CD14-positive monocyte (primary cell): ENCODE data around the gene FOLR1. TPM values are rescaled to one million over a fixed set of nuclear protein-coding genes. Genes with fewer than 3 reads are reported as not detected.
A peak's percentile ranks its signal among the peaks of the same experiment; 100 is the strongest.

Experiments used
- DNase-seq, 3 donors: peaks; one replicate each; pipeline ENCODE4 v3.0.0-alpha.2; 2011 to 2022
- H2AFZ ChIP-seq: 2 replicates; pipeline ENCODE4 v1.6.0; 2012; ENCODE audit warnings: mild to moderate bottlenecking, low read depth, low read length, inconsistent platforms; ENCODE audit not compliant: insufficient read depth, poor library complexity, severe bottlenecking
- H3K27ac ChIP-seq, 2 donors: 1 replicate in 1 of 2; 2 replicates in 1 of 2; pipeline ENCODE4 v1.5.1; 2012 to 2013; ENCODE audit warnings: low read length in 2 of 2, control low read depth in 1 of 2, inconsistent platforms in 1 of 2, low read depth in 1 of 2, mild to moderate bottlenecking in 1 of 2
- H3K27me3 ChIP-seq, 2 donors: one replicate each; pipeline versions ENCODE4 v1.6.0 to v1.6.1; 2011 to 2013; ENCODE audit warnings: low read length in 2 of 2; ENCODE audit not compliant: control insufficient read depth in 2 of 2, insufficient read depth in 2 of 2
- H3K36me3 ChIP-seq, 2 donors: replicated peaks in 1 of 2; 1 replicate in 1 of 2; 2 replicates in 1 of 2; pipeline versions ENCODE4 v1.5.1 to v1.6.1; 2012 to 2013; ENCODE audit warnings: low read length in 2 of 2, control low read depth in 1 of 2, inconsistent platforms in 1 of 2, mild to moderate bottlenecking in 1 of 2; ENCODE audit not compliant: insufficient read depth in 2 of 2, control insufficient read depth in 1 of 2
- H3K4me1 ChIP-seq, 2 donors: 1 replicate in 1 of 2; 2 replicates in 1 of 2; pipeline versions ENCODE4 v1.5.1 to v1.6.1; 2012 to 2013; ENCODE audit warnings: low read length in 2 of 2, control low read depth in 1 of 2, inconsistent platforms in 1 of 2, mild to moderate bottlenecking in 1 of 2, moderate library complexity in 1 of 2; ENCODE audit not compliant: insufficient read depth in 2 of 2, control insufficient read depth in 1 of 2
- H3K4me2 ChIP-seq: replicated peaks from 2 replicates; pipeline ENCODE3; 2012; ENCODE audit warnings: low read length, moderate library complexity, mild to moderate bottlenecking; ENCODE audit not compliant: poor library complexity, severe bottlenecking; ENCODE audit errors: extremely low read depth
- H3K4me3 ChIP-seq, 3 experiments: fragments of 200-600 bp in 1 of 3; sonication (generic) in 1 of 3; replicated peaks in 1 of 3; 1 replicate in 2 of 3; 2 replicates in 1 of 3; pipeline ENCODE4 v1.5.1; 2011 to 2013; ENCODE audit warnings: low read length in 3 of 3, mild to moderate bottlenecking in 3 of 3, control low read depth in 2 of 3, low read depth in 2 of 3, inconsistent platforms in 1 of 3, moderate library complexity in 1 of 3
- H3K79me2 ChIP-seq: 2 replicates; pipeline ENCODE4 v1.6.0; 2012; ENCODE audit warnings: mild to moderate bottlenecking, control low read depth, inconsistent platforms, low read length, moderate library complexity; ENCODE audit not compliant: insufficient read depth
- H3K9ac ChIP-seq: 2 replicates; pipeline ENCODE4 v1.6.0; 2017; ENCODE audit warnings: low read length, mild to moderate bottlenecking; ENCODE audit not compliant: insufficient read depth, poor library complexity, severe bottlenecking
- H3K9me3 ChIP-seq, 2 donors: replicated peaks in 1 of 2; 1 replicate in 1 of 2; 2 replicates in 1 of 2; pipeline versions ENCODE4 v1.5.1 to v1.6.1; 2012 to 2013; ENCODE audit warnings: low read length in 2 of 2, control low read depth in 1 of 2; ENCODE audit not compliant: control insufficient read depth in 1 of 2, insufficient read depth in 1 of 2
- H4K20me1 ChIP-seq: 2 replicates; pipeline ENCODE4 v1.6.0; 2012; ENCODE audit warnings: mild to moderate bottlenecking, low read length, control low read depth, moderate library complexity; ENCODE audit not compliant: insufficient read depth
- H3K27ac Mint-ChIP-seq, 7 donors: one replicate each; pipeline ENCODE4 v1.8.0; 2020; ENCODE audit warnings: mild to moderate bottlenecking in 7 of 7, mixed read lengths in 7 of 7, moderate library complexity in 6 of 7, inconsistent platforms in 2 of 7
- H3K27me3 Mint-ChIP-seq, 3 donors: one replicate each; pipeline ENCODE4 v1.8.0; 2021 to 2022; ENCODE audit warnings: low read depth in 3 of 3, mild to moderate bottlenecking in 3 of 3, mixed read lengths in 3 of 3, moderate library complexity in 3 of 3, inconsistent platforms in 1 of 3
- H3K36me3 Mint-ChIP-seq, 2 donors: one replicate each; pipeline ENCODE4 v1.8.0; 2020; ENCODE audit warnings: mixed read lengths in 2 of 2, inconsistent platforms in 1 of 2, mild to moderate bottlenecking in 1 of 2
- H3K4me1 Mint-ChIP-seq: one replicate; pipeline ENCODE4 v1.8.0; 2020; ENCODE audit warnings: mild to moderate bottlenecking, mixed read lengths
- H3K4me3 Mint-ChIP-seq, 2 donors: one replicate each; pipeline ENCODE4 v1.8.0; 2020; ENCODE audit warnings: mild to moderate bottlenecking in 2 of 2, mixed read lengths in 2 of 2, moderate library complexity in 1 of 2
- H3K9me3 Mint-ChIP-seq, 7 donors: one replicate each; pipeline ENCODE4 v1.8.0; 2020 to 2022; ENCODE audit warnings: mixed read lengths in 7 of 7, mild to moderate bottlenecking in 6 of 7, moderate library complexity in 6 of 7, inconsistent platforms in 2 of 7
- CTCF ChIP-seq: fragments of 200-600 bp; IDR thresholded peaks from one replicate; pipeline ENCODE4 v1.8.0; 2022; ENCODE audit warnings: antibody characterized with exemption, mild to moderate bottlenecking
- WGBS: methylation state at CpG from one replicate; pipeline ENCODE4 v1.1.5; 2013; ENCODE audit warnings: missing lambda C conversion rate; ENCODE audit not compliant: insufficient coverage; 5-methylcytosine and 5-hydroxymethylcytosine counted together
- intact Hi-C, 2 donors: fragments of 100-400 bp; cut with micrococcal nuclease; formaldehyde crosslinking; loops; one replicate each; pipeline versions ENCODE4 v1.15.0 to v1.15.1; 2023
- polyA plus RNA-seq, 3 donors: library from polyadenylated mRNA; depleted of rRNA in 1 of 3; unstranded in 2 of 3; stranded (reverse) in 1 of 3; fragments of 300-500 nt in 2 of 3; fragments of >200 nt in 1 of 3; fragmentation: Illumina TruSeq in 2 of 3; gene quantifications; 1 replicate in 2 of 3; 2 replicates in 1 of 3; pipeline ENCODE4 v1.2.3, GENCODE V29; 2012 to 2021

Gene FOLR1
- polyA plus RNA-seq, 3 donors: not detected

- Mint-ChIP-seq H3K4me1 (peaks cover 49% of the 10 kb centered on the region), H3K9me3 (no peaks in the 10 kb centered on the region)
Observed at GRCh38 chr11:72225411-72225951, 33.5 kb downstream of the FOLR1 start.

GRCh38 chr11:72226701-72227100, 34.8 kb downstream of the FOLR1 start:
- Histone ChIP-seq H3K9ac (no peak overlapping the region), H3K27me3 (no peaks in the 10 kb centered on the region), H3K4me3 (no peak overlapping the region), H3K27ac (peak overlapping the region in 1 of 2 donors; percentile 50), H2AFZ (no peak overlapping the region), H3K36me3 (peaks cover 53 to 54% of the 10 kb centered on the region in 2 donors), H3K4me2 (no peak overlapping the region), H4K20me1 (peaks cover 65% of the 10 kb centered on the region), H3K4me1 (peaks cover 28 to 37% of the 10 kb centered on the region in 2 donors), H3K9me3 (no peaks in the 10 kb centered on the region), H3K79me2 (peaks cover 41% of the 10 kb centered on the region)
- no peak overlapping the region for H3K4me3 Mint-ChIP-seq
- no peak for DNase-seq
- TF ChIP-seq CTCF: no peak
- 99% methylated on average over 5 of the region's 5 CpGs for WGBS
- peaks cover 0 to 2% (median 0%) of the 10 kb centered on the region in 3 donors for H3K27me3 Mint-ChIP-seq
- peaks cover 46 to 57% of the 10 kb centered on the region in 2 donors for H3K36me3 Mint-ChIP-seq
- peaks cover 44% of the 10 kb centered on the region for H3K4me1 Mint-ChIP-seq
- H3K27ac Mint-ChIP-seq: peak overlapping the region in 1 of 7 donors; percentile 46
- intact Hi-C loops: loop anchor here in 1 of 2 donors (5.0 to 10.0 kb wide), 2 partner anchors 44 to 122 kb away; partner anchors contain the start of genes LAMTOR1 and TOMT
- no peaks in the 10 kb centered on the region for H3K9me3 Mint-ChIP-seq

More at GRCh38 chr11:72225411-72225951, 33.5 kb downstream of the FOLR1 start:
- Histone ChIP-seq H3K27ac (peak overlapping the region; percentile 14 to 84), H3K4me1 (peaks cover 41 to 49% of the 10 kb centered on the region in 2 donors), H3K9ac (peak overlapping the region; percentile 86), H2AFZ (peak overlapping the region; percentile 78), H4K20me1 (peaks cover 53% of the 10 kb centered on the region), H3K9me3 (no peaks in the 10 kb centered on the region), H3K36me3 (peaks cover 40 to 42% of the 10 kb centered on the region in 2 donors), H3K27me3 (no peaks in the 10 kb centered on the region), H3K4me2 (peak overlapping the region; percentile 98), H3K4me3 (peak overlapping the region; percentile 65 to 99 (median 89)), H3K79me2 (peaks cover 41% of the 10 kb centered on the region)
- peaks cover 33 to 45% of the 10 kb centered on the region in 2 donors for H3K36me3 Mint-ChIP-seq
- H3K27me3 Mint-ChIP-seq: peaks cover 0 to 2% (median 0%) of the 10 kb centered on the region in 3 donors
- peak overlapping the region; percentile 21 to 91 (median 89) for H3K27ac Mint-ChIP-seq
- DNase-seq: peak in 1 of 3 donors; percentile 11
- intact Hi-C loops: loop anchor here in 1 of 2 donors (5.0 to 10.0 kb wide), 2 partner anchors 43 to 121 kb away; partner anchors contain the start of genes LAMTOR1 and TOMT
- 1% methylated on average over 10 of the region's 11 CpGs for WGBS
- TF ChIP-seq CTCF: no peak
- H3K4me3 Mint-ChIP-seq: peak overlapping the region; percentile 94 to 97
